Umbilical cord (tissue), 2 donors: Measurements from ENCODE around the gene NOL8. TPM values are rescaled to one million over a fixed set of nuclear protein-coding genes. Genes with fewer than 3 reads are reported as not detected.

ENCODE experiments used
- DNase-seq: peaks from one replicate; pipeline ENCODE4 v3.0.0-alpha.2; 2015; ENCODE audit warnings: low spot score
- total RNA-seq: library from RNA; depleted of rRNA; stranded (reverse); fragments of >200 nt; gene quantifications from one replicate; pipeline ENCODE4 v1.2.3, GENCODE V29; 2014; ENCODE audit warnings: low replicate concordance; ENCODE audit not compliant: insufficient read depth

NOL8 gene
- total RNA-seq, 1 donor from 2014 or later: 49.6 TPM

DNA sequence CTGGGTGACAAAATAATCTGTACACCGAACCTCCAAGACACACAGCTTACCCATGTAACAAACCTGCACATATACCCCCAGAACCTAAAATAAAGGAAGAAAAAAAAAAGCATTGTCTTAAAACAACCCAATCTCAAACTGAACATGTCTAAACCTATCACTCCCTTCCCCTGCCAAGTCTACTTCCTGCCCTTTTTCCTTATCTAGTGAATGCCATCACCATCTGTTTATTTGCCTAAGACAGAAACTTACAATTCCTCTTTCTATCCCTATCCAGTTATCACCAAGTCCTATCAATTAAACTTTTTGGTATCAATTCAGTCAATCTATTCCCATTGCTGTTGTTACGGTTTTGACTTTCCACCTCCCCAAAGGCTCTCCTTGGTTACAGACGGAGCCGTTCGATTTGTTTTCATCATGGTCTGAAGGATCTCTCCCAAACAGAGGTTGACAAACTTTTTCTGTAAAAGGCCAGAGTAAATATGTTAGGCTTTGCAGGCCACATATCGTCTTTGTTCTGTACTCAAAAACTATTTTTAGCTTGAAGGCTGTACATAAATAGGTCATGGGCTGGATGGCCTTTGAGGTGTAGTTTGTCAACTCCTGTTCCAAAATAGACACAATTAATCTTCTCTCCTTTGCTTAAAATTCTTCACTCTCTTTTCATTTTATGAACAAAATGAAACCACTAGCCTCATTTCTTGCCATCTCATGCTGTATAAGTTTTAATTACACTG lies 12.1 kb downstream of the NOL8 start:
- DNase-seq: no peak

DNA sequence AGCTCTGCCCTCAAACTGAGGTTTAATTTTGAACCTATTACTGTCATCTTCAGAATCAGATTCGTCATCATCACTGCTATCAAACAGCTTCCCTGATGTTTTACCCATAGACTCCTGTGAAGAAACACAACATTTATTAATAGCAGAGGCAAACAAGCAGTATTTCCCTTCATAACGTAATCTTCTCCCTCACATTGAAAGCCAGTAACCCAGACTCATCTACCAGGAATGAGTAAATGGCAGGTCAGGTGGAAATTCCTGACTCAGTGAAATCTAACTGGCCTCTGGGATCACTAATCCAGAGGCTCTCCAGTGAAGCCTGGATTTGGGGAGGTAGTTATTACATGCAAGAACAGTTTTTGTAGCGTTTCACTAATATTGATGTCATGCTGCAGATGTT lies 14.6 kb downstream of the NOL8 start:
- DNase-seq: no peak

DNA sequence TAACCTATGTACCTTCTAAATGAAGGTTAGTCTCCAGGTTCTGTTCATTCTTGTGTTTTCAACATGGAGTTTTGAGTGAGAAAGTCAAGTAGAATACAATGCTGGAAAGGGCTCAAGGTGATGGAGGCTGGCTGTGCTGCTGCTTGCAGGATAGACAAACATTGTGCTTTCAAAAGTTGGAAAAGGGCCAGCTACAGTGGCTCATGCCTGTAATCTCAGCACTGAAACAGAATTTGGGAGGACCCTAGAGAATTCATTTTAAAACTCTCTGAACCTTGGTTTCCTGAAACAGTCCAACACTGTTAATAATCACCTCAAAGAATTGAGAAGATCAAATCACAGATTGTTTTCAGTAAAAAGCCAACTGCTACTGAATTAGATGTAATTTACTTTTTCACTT lies 16.3 kb downstream of the NOL8 start:
- no peak for DNase-seq

GRCh38 chr9:92300936-92301335 lies 24.2 kb downstream of the NOL8 start:
- DNase-seq: no peak

- no peak for DNase-seq
Measured at GRCh38 chr9:92299116-92299515, 26.0 kb downstream of the NOL8 start.

DNA sequence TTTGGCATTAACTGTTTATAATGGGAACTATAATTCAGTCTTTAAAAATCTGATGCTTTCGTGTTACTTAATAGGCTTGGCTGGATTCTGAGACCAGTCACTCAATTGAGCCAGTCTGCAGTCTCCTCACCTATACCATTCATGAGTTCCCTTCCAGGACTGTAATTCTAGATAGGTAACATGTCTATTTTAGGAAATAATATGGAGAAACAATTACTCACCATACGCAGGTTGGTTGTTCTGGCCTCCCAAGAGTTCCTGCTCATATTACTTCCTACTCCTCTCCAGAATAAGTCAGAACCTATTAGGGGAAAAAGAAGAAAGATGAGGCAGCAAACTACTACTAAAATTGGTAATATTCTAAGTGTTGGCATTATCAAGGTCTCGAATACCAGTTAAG lies 27.1 kb downstream of the NOL8 start:
- DNase-seq: no peak

- no peak for DNase-seq
Measured at GRCh38 chr9:92297611-92298010, 27.5 kb downstream of the NOL8 start.

DNA sequence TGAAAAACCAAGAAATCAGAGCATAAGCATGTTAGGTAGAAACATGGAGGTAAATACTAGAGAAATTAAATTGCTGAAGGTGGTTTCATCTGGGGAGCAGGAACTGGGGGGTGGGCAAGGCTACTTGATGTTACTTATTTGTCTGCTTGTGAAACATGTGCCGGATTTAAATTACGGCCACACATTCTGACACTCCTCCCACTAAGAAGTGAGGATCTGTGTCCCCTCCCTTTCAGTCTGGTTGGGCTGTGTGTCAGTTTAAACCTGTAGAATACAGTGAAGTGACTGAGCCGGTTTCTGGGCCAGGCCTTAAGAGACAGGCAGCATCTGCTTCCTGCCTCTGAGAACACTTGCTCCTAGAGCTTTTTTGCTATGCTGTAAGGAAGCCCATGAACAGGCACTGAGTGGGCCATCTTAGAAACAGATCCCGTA lies 29.3 kb downstream of the NOL8 start:
- DNase-seq: peak; percentile 66

DNA sequence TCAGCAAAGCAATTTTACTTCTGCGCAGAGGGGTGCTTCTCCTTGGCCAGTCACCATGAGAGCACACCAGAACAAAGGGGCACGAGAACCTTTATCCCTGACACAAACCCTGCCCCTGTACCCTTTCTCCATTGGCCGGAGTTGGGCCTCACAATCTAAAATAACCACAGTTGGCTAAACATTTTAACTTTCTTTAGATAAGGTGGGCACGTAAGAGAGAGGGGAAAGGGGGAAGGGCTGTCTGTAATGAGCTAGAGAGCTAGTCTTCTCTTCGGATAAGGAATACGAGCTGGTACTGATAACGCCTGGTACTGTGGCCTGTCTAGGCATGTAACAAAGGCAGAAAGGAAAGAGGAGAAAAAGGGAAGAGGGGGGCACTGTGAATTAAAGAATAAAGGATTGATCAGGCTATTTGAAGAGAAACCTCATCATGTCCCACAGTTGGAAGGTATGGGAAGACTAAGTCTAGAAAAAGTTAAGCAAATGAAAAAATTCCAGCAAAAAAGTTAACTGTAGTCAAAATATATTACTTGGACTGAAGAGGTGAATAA lies 29.8 kb downstream of the NOL8 start:
- DNase-seq: no peak

DNA sequence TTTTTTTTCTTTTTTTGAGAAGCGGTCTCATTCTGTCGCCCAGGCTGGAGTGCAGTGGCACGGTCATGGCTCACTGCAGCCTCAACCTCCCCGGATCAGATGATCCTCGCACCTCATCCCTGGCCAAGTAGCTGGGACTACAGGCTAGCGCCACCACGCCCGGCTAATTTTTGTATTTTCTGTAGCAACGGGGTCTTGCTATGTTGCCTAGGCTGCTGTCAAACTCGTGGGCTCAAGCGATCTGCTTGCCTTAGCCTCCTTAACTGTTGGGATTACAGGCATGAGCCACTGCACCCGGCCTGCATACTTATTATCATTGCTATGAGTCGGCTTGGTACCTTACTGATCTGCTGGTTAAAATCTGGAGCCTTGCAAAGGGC lies 30.9 kb downstream of the NOL8 start:
- DNase-seq: peak; percentile 24

GRCh38 chr9:92293452-92294296 lies 31.5 kb downstream of the NOL8 start, which contains the start of gene IARS1:
Gene IARS1 (minus strand): TSS chr9:92293697. CDS start chr9:92289419, 4,278 bp downstream.
- peak; percentile 99 for DNase-seq

- DNase-seq: no peak
Measured at GRCh38 chr9:92293075-92293354, 32.1 kb downstream of the NOL8 start.

DNA sequence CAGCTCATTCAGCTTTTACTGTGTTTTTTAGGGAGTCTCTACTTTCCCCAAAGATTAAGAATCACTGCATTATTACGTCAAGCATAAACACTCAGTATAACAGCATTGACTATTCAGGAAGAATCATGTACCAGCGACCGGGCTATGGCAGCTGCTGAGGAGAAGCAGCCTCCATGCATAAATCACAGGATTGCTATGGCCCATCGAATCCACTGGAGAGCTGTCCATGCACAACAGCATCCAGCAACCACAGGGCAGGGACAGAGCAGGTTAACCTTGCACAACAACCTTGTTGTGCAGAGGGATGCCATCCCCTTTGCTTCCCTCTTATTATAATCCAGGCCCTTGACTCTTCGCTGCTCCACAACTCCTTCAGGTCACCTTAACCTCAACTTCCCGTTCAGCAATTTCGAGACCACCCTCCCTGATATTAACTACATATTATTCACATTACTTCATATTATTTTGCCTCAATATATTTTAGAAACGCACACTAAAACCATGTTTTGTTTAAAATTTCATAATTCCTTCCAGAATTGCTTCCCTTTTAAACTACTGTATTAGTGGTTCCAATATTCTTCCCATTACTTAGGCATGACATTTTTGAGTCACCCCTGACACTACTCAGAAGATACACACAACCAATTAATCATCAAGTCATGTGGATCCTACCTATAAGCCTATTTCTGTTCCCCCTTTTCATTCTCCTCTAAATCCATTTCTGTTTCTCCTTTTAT lies 32.6 kb downstream of the NOL8 start:
- no peak for DNase-seq

DNA sequence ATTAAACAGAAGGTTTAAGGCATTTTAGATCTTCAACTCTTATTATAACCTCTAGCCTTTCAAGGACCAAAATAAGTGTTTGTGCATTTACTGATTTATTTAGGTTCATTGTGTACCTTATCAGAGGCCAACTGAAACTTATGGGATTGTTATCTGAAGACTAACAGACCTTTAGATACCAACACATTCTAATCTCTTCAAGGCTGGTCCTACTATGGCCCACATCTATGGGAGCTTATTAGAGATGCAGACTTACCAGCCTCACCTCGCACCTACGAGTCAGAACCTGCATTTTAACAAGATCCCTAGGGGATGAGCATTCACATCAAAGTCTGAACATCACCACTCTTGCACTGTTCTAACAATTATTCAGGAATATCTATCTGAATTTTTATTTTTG lies 33.6 kb downstream of the NOL8 start:
- DNase-seq: no peak

- no peak for DNase-seq
Measured at GRCh38 chr9:92290785-92291429, 34.2 kb downstream of the NOL8 start.

GRCh38 chr9:92289708-92290390 lies 35.3 kb downstream of the NOL8 start:
- DNase-seq: no peak

DNA sequence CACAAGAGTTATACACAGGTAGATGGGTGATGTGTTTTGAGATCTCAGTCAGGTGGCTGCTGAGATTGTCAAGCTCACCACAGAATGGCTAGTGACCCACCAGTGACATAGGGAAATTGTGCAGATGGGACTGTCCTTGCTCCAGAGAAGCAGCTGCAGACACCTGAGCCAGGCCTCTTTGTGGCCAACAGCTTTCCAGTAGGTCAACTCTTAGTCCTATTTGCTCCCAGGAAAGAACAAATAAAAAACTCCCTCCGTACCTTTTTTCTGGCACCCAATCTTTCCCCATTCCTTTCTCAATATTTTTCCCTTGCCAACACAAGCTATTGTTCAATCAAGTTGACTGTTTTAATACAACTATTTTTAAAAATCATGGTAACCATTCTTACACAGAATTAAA lies 45.8 kb downstream of the NOL8 start:
- DNase-seq: no peak

DNA sequence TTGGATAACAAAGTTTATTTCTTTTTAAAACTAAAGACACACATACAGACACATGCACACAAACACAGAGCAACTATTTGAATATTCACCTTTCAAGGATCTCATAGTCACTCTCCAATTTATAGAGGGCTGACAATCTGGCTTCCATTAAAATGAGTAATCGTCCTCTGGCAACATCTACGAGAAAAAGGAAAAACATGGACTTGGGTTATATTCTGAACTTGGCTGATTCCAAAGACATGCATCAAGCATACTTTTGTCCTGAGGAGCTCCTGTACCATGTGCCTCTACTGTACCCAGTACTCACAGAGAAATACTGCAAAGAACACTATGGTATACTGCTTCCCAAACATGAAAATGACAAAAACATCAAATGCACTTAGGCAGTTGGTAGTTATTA lies 47.0 kb downstream of the NOL8 start:
- no peak for DNase-seq

- DNase-seq: no peak
Measured at GRCh38 chr9:92276331-92277032, 48.7 kb downstream of the NOL8 start.

DNA sequence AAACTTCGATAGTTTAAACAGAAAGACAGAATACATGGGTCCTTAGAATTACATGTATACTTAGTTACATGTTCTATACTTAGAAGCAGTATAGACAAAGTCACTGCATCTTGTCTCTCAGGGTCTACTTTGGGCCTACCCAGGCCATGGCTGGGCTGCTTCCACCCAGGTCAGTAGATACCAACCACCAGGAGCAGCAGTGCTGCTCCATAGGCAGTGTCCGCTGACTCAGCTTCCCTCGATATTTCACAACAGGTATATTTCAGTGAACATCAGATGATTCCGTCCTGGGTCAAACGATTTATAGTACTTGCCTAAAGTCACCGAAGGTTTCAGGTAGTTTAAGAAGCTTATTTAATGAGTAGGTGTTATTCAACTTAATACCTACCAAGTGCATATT lies 49.6 kb downstream of the NOL8 start:
- no peak for DNase-seq
